ENCODE data around the gene KCNE2. TPM values are rescaled to one million over a fixed set of nuclear protein-coding genes. Genes with fewer than 3 reads are reported as not detected.
"Not testable (repeated sequence)": the region's sequence is repeated elsewhere in the genome, so short reads cannot be mapped to it uniquely, and the experiment has no call there.

KCNE2 gene
- polyA plus RNA-seq, 1 donor = 0.37 TPM

- Histone ChIP-seq H3K36me3 (ENCODE audit: control insufficient read depth, insufficient read depth, low read length) (no peaks in the 10 kb centered on the region), H3K9me3 (ENCODE audit: control insufficient read depth, low read depth, low read length) (no peaks in the 10 kb centered on the region), H3K4me3 (ENCODE audit: low read length) (no peak overlapping the region), H3K27me3 (ENCODE audit: control insufficient read depth, insufficient read depth, low read length) (peaks cover 4% of the 10 kb centered on the region), H3K27ac (ENCODE audit: low read length) (no peak overlapping the region), H3K4me1 (ENCODE audit: control insufficient read depth, insufficient read depth, low read length) (no peaks in the 10 kb centered on the region)
- no CpG with 5 or more reads among the region's 6 CpGs for WGBS (ENCODE audit: insufficient coverage, low lambda C conversion rate)
- DNase-seq = no peak
Measured at GRCh38 chr21:34365809-34366208, 2.0 kb downstream of the KCNE2 start.

- DNase-seq = peak; percentile 36 to 53
- no peak overlapping the region for H3K27ac ChIP-seq (ENCODE audit: low read length)
- H3K9me3 ChIP-seq (ENCODE audit: control insufficient read depth, low read depth, low read length) = no peaks in the 10 kb centered on the region
- no peaks in the 10 kb centered on the region for H3K36me3 ChIP-seq (ENCODE audit: control insufficient read depth, insufficient read depth, low read length)
- no peaks in the 10 kb centered on the region for H3K4me1 ChIP-seq (ENCODE audit: control insufficient read depth, insufficient read depth, low read length)
- H3K4me3 ChIP-seq (ENCODE audit: low read length) = no peak overlapping the region
- WGBS (ENCODE audit: insufficient coverage, low lambda C conversion rate) = no CpG with 5 or more reads among the region's 3 CpGs
- H3K27me3 ChIP-seq (ENCODE audit: control insufficient read depth, insufficient read depth, low read length) = no peaks in the 10 kb centered on the region
Measured at GRCh38 chr21:34367320-34367935, 3.6 kb downstream of the KCNE2 start.

- 40% methylated on average over 1 of the region's 1 CpG for WGBS (ENCODE audit: insufficient coverage, low lambda C conversion rate)
- Histone ChIP-seq H3K36me3 (ENCODE audit: control insufficient read depth, insufficient read depth, low read length) (no peaks in the 10 kb centered on the region), H3K9me3 (ENCODE audit: control insufficient read depth, low read depth, low read length) (no peaks in the 10 kb centered on the region), H3K4me1 (ENCODE audit: control insufficient read depth, insufficient read depth, low read length) (no peaks in the 10 kb centered on the region), H3K27ac (ENCODE audit: low read length) (no peak overlapping the region), H3K27me3 (ENCODE audit: control insufficient read depth, insufficient read depth, low read length) (no peaks in the 10 kb centered on the region), H3K4me3 (ENCODE audit: low read length) (no peak overlapping the region)
- no peak for DNase-seq
Measured at GRCh38 chr21:34369741-34370140, 5.9 kb downstream of the KCNE2 start.

GRCh38 chr21:34372321-34372720 is 8.5 kb downstream of the KCNE2 start:
- Histone ChIP-seq H3K4me1 (ENCODE audit: control insufficient read depth, insufficient read depth, low read length) (no peaks in the 10 kb centered on the region), H3K27me3 (ENCODE audit: control insufficient read depth, insufficient read depth, low read length) (no peaks in the 10 kb centered on the region), H3K4me3 (ENCODE audit: low read length) (no peak overlapping the region), H3K27ac (ENCODE audit: low read length) (no peak overlapping the region), H3K36me3 (ENCODE audit: control insufficient read depth, insufficient read depth, low read length) (no peaks in the 10 kb centered on the region), H3K9me3 (ENCODE audit: control insufficient read depth, low read depth, low read length) (no peaks in the 10 kb centered on the region)
- WGBS (ENCODE audit: insufficient coverage, low lambda C conversion rate) = no CpG with 5 or more reads among the region's 5 CpGs
- no peak for DNase-seq

- H3K9me3 ChIP-seq (ENCODE audit: control insufficient read depth, low read depth, low read length); H3K36me3 ChIP-seq (ENCODE audit: control insufficient read depth, insufficient read depth, low read length); H3K4me3 ChIP-seq (ENCODE audit: low read length); DNase-seq; H3K4me1 ChIP-seq (ENCODE audit: control insufficient read depth, insufficient read depth, low read length); H3K27me3 ChIP-seq (ENCODE audit: control insufficient read depth, insufficient read depth, low read length); H3K27ac ChIP-seq (ENCODE audit: low read length): not testable (repeated sequence)
- no CpG with 5 or more reads among the region's 8 CpGs for WGBS (ENCODE audit: insufficient coverage, low lambda C conversion rate)
Measured at GRCh38 chr21:34374462-34374861, 10.7 kb downstream of the KCNE2 start.

- no CpG with 5 or more reads among the region's 49 CpGs for WGBS (ENCODE audit: insufficient coverage, low lambda C conversion rate)
- H3K4me1 ChIP-seq (ENCODE audit: control insufficient read depth, insufficient read depth, low read length); H3K9me3 ChIP-seq (ENCODE audit: control insufficient read depth, low read depth, low read length); H3K27me3 ChIP-seq (ENCODE audit: control insufficient read depth, insufficient read depth, low read length); H3K36me3 ChIP-seq (ENCODE audit: control insufficient read depth, insufficient read depth, low read length); DNase-seq; H3K27ac ChIP-seq (ENCODE audit: low read length); H3K4me3 ChIP-seq (ENCODE audit: low read length): not testable (repeated sequence)
Measured at GRCh38 chr21:34374940-34375618, 11.3 kb downstream of the KCNE2 start, which contains the start of gene SMIM11. Gene SMIM11 (plus strand): TSS chr21:34375507. CDS start chr21:34379505, 3,998 bp downstream.

DNA sequence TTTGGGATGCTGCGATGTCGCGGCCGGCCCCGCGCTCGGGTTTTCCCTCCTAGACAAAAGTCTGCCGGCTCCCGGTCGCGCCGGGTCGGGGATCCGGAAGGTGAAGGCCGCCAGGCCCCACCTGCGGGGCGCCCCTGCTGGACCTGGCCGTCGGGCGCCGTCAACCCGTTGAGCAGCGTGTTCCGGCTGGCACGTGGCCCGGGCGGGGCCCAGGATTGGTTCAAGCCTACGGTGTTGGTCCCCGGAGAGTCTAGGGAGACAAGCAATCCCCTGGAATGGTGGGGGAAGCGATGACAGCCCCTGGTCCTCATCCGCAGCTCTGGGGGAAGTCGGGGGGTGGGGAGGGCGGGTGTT is 11.8 kb downstream of the KCNE2 start:
- not testable (repeated sequence) for DNase-seq; H3K27ac ChIP-seq (ENCODE audit: low read length); H3K4me1 ChIP-seq (ENCODE audit: control insufficient read depth, insufficient read depth, low read length); H3K27me3 ChIP-seq (ENCODE audit: control insufficient read depth, insufficient read depth, low read length); H3K9me3 ChIP-seq (ENCODE audit: control insufficient read depth, low read depth, low read length); H3K36me3 ChIP-seq (ENCODE audit: control insufficient read depth, insufficient read depth, low read length); H3K4me3 ChIP-seq (ENCODE audit: low read length)
- WGBS (ENCODE audit: insufficient coverage, low lambda C conversion rate) = no CpG with 5 or more reads among the region's 33 CpGs

DNA sequence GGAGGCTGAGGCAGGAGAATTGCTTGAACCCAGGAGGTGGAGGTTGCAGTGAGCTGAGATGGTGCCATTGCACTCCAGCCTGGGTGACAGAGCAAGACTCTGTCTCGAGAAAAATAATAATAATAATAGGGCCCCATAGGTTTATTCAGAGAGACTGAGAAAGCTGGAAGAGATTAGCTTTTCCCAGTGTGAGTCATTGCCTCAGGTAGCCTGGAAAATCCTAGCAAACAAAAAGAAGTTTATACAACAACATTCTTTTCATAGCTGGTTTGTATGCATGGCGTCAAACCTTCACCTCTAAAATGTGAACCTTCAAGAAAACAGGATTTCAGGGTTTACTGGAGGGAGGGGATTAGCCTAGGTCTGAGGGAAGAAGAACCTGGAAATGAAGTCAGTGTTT is 19.3 kb downstream of the KCNE2 start:
- H3K27me3 ChIP-seq (ENCODE audit: control insufficient read depth, insufficient read depth, low read length); H3K27ac ChIP-seq (ENCODE audit: low read length); DNase-seq; H3K4me1 ChIP-seq (ENCODE audit: control insufficient read depth, insufficient read depth, low read length); H3K36me3 ChIP-seq (ENCODE audit: control insufficient read depth, insufficient read depth, low read length); H3K4me3 ChIP-seq (ENCODE audit: low read length); H3K9me3 ChIP-seq (ENCODE audit: control insufficient read depth, low read depth, low read length): not testable (repeated sequence)
- no CpG with 5 or more reads among the region's 2 CpGs for WGBS (ENCODE audit: insufficient coverage, low lambda C conversion rate)

GRCh38 chr21:34383724-34384415 is 20.1 kb downstream of the KCNE2 start:
- no CpG with 5 or more reads among the region's 14 CpGs for WGBS (ENCODE audit: insufficient coverage, low lambda C conversion rate)
- not testable (repeated sequence) for H3K4me1 ChIP-seq (ENCODE audit: control insufficient read depth, insufficient read depth, low read length); H3K27me3 ChIP-seq (ENCODE audit: control insufficient read depth, insufficient read depth, low read length); H3K4me3 ChIP-seq (ENCODE audit: low read length); H3K27ac ChIP-seq (ENCODE audit: low read length); H3K36me3 ChIP-seq (ENCODE audit: control insufficient read depth, insufficient read depth, low read length); DNase-seq; H3K9me3 ChIP-seq (ENCODE audit: control insufficient read depth, low read depth, low read length)

- not testable (repeated sequence) for H3K27ac ChIP-seq (ENCODE audit: low read length); H3K4me1 ChIP-seq (ENCODE audit: control insufficient read depth, insufficient read depth, low read length); H3K36me3 ChIP-seq (ENCODE audit: control insufficient read depth, insufficient read depth, low read length); H3K27me3 ChIP-seq (ENCODE audit: control insufficient read depth, insufficient read depth, low read length); H3K4me3 ChIP-seq (ENCODE audit: low read length); H3K9me3 ChIP-seq (ENCODE audit: control insufficient read depth, low read depth, low read length); DNase-seq
- no CpG with 5 or more reads among the region's 5 CpGs for WGBS (ENCODE audit: insufficient coverage, low lambda C conversion rate)
Measured at GRCh38 chr21:34400522-34400921, 36.7 kb downstream of the KCNE2 start.
